Right lobe of liver (tissue), 6 donors: ENCODE measurements around the gene STX3. TPM values are rescaled to one million over a fixed set of nuclear protein-coding genes. Genes with fewer than 3 reads are reported as not detected.

ENCODE experiments used
- ATAC-seq, 4 donors: fragments of 200-7000 bp; cut with Tn5 transposase; one replicate each; pipeline ENCODE4 v1.9.1; 2020; ENCODE audit warnings: mild to moderate bottlenecking in 4 of 4, moderate library complexity in 4 of 4
- DNase-seq, 3 donors: peaks; one replicate each; pipeline ENCODE4 v3.0.0-alpha.2; 2020
- H3K27ac ChIP-seq, 3 donors: fragments of 200-600 bp; one replicate each; pipeline ENCODE4 v1.8.0; 2022
- H3K27me3 ChIP-seq, 2 donors: fragments of 200-600 bp; one replicate each; pipeline ENCODE4 v1.8.0; 2022
- H3K36me3 ChIP-seq, 4 donors: fragments of 200-600 bp; sonication (generic) in 1 of 4; one replicate each; pipeline versions ENCODE4 v1.5.1 to v1.8.0; 2017 to 2022; ENCODE audit warnings: control low read depth in 1 of 4
- H3K4me1 ChIP-seq, 4 donors: fragments of 200-600 bp; sonication (generic) in 1 of 4; one replicate each; pipeline versions ENCODE4 v1.5.1 to v1.8.0; 2017 to 2022; ENCODE audit warnings: control low read depth in 1 of 4
- H3K4me3 ChIP-seq, 3 donors: fragments of 200-600 bp; one replicate each; pipeline ENCODE4 v1.8.0; 2022
- H3K9me3 ChIP-seq, 4 donors: fragments of 200-600 bp; sonication (generic) in 1 of 4; one replicate each; pipeline versions ENCODE4 v1.5.1 to v1.8.0; 2017 to 2022; ENCODE audit warnings: control low read depth in 1 of 4
- CTCF ChIP-seq, 4 donors: fragments of 200-600 bp in 3 of 4; fragments of 450-650 bp in 1 of 4; IDR thresholded peaks; one replicate each; pipeline versions ENCODE4 v1.5.1 to v1.8.0; 2016 to 2022; ENCODE audit warnings: antibody characterized with exemption in 4 of 4, mild to moderate bottlenecking in 2 of 4
- POLR2A ChIP-seq: fragments of 450-650 bp; IDR thresholded peaks from one replicate; pipeline ENCODE4 v1.6.1; 2017; ENCODE audit warnings: antibody characterized with exemption, mild to moderate bottlenecking
- WGBS: methylation state at CpG from one replicate; pipeline ENCODE4 v1.1.6; 2018; ENCODE audit warnings: low coverage, low lambda C conversion rate; ENCODE audit not compliant: insufficient coverage; ENCODE audit errors: missing lambda C conversion rate; 5-methylcytosine and 5-hydroxymethylcytosine counted together
- intact Hi-C, 2 donors: fragments of 100-400 bp; cut with DNase I; formaldehyde crosslinking; loops; one replicate each; pipeline versions ENCODE4 v1.11.2 to v1.14.1; 2022
- total RNA-seq, 6 experiments: library from RNA; depleted of rRNA in 2 of 6; stranded (reverse); fragments of >200 nt in 2 of 6; fragmentation: NEBNext Ultra II Directional in 3 of 6; extraction: Animal tissue kit (Norgen Biotek cat#: 25700) in 3 of 6; gene quantifications; one replicate each; pipeline versions ENCODE4 v1.1.0 to v1.2.4, GENCODE V29; 2016 to 2023
- donor health status: DM: no; HTN: yes; CAD: no.
- donor health status: DM: no; HTN: no; CAD: no.
- donor health status: DM: no; HTN: no; CAD: no.
- donor health status: DM: no; HTN: yes; CAD: no.
- donor health status: DM: no; HTN: yes; CAD: no.

The STX3 gene
- total RNA-seq, 6 experiments from 2014 or later: 4.5 to 16.5 (median 8.6) TPM

GRCh38 chr11:59818572-59818971, 63.4 kb downstream of the STX3 start:
- no peak for DNase-seq
- Histone ChIP-seq H3K36me3 (no peaks in the 10 kb centered on the region), H3K27me3 (no peaks in the 10 kb centered on the region), H3K9me3 (no peaks in the 10 kb centered on the region), H3K4me3 (no peak overlapping the region), H3K27ac (no peak overlapping the region), H3K4me1 (peaks cover 0 to 5% (median 0%) of the 10 kb centered on the region in 4 donors)
- ATAC-seq: no peak
- 49% methylated on average over 4 of the region's 4 CpGs for WGBS
- TF ChIP-seq POLR2A (no peak), CTCF (IDR thresholded peaks at IDR 0.05) (no peak)
- intact Hi-C loops: no loop called here

GRCh38 chr11:59822989-59823566, 67.9 kb downstream of the STX3 start:
- Histone ChIP-seq H3K36me3 (no peaks in the 10 kb centered on the region), H3K27me3 (no peaks in the 10 kb centered on the region), H3K9me3 (no peaks in the 10 kb centered on the region), H3K27ac (no peak overlapping the region), H3K4me1 (peaks cover 0 to 5% (median 0%) of the 10 kb centered on the region in 4 donors), H3K4me3 (no peak overlapping the region)
- peak; percentile 63 to 70 (median 68) for TF ChIP-seq CTCF (IDR thresholded peaks at IDR 0.05)
- TF ChIP-seq POLR2A: no peak
- intact Hi-C loops: no loop called here
- DNase-seq (no peak), ATAC-seq (peak; percentile 92 to 97 (median 96))
- 2% methylated on average over 9 of the region's 9 CpGs for WGBS

- TF ChIP-seq CTCF (IDR thresholded peaks at IDR 0.05) (no peak), POLR2A (no peak)
- no peak for ATAC-seq
- no peak overlapping the region for H3K27ac ChIP-seq
Measured at GRCh38 chr11:59829358-59829757, 74.2 kb downstream of the STX3 start.

DNA sequence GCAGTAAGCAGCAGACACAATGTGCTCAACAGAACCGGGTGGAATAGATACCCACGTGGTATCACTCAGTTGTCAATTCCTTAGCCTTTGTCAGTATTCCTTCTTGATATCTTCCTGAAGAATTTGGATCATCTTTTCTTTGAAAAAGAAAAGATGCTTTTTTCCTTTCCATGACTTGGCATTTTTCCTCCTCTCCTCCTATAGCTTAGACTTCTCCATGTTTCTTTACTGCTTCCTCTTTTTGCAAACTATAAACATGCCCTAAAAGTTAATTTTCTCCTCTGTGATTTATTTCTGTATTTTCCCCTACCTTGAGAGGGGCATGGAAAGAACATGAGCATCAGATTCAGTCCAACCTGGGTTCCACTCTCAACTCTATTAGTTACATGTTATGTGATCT, 78.4 kb downstream of the STX3 start:
- Histone ChIP-seq H3K27me3 (no peaks in the 10 kb centered on the region), H3K4me3 (no peak overlapping the region), H3K4me1 (no peaks in the 10 kb centered on the region), H3K27ac (no peak overlapping the region), H3K36me3 (no peaks in the 10 kb centered on the region), H3K9me3 (no peaks in the 10 kb centered on the region)
- no peak for TF ChIP-seq CTCF (IDR thresholded peaks at IDR 0.05)
- TF ChIP-seq POLR2A: no peak
- intact Hi-C loops: no loop called here
- no peak for ATAC-seq
- no peak for DNase-seq
- WGBS: 63% methylated on average over 2 of the region's 2 CpGs

More at GRCh38 chr11:59829358-59829757, 74.2 kb downstream of the STX3 start:
- intact Hi-C loops: no loop called here
- Histone ChIP-seq H3K36me3 (no peaks in the 10 kb centered on the region), H3K27me3 (no peaks in the 10 kb centered on the region), H3K9me3 (no peaks in the 10 kb centered on the region), H3K4me1 (no peaks in the 10 kb centered on the region), H3K4me3 (no peak overlapping the region)
- WGBS: 59% methylated on average over 3 of the region's 3 CpGs
- no peak for DNase-seq

GRCh38 chr11:59839615-59840014, 84.4 kb downstream of the STX3 start:
- H3K27ac ChIP-seq: no peak overlapping the region
- peak in 1 of 4 donors; percentile 17 for ATAC-seq

More at GRCh38 chr11:59839615-59840014, 84.4 kb downstream of the STX3 start:
- TF ChIP-seq POLR2A (no peak), CTCF (IDR thresholded peaks at IDR 0.05) (no peak)
- Histone ChIP-seq H3K9me3 (no peaks in the 10 kb centered on the region), H3K4me1 (no peaks in the 10 kb centered on the region), H3K4me3 (no peak overlapping the region), H3K36me3 (no peaks in the 10 kb centered on the region), H3K27me3 (no peaks in the 10 kb centered on the region)
- intact Hi-C loops: no loop called here
- no peak for DNase-seq
